Thyroid gland (tissue), 4 donors: ENCODE measurements around the gene PLEKHN1.

Source experiments
- POLR2A ChIP-seq, 2 donors: fragments of 450-650 bp; IDR thresholded peaks; one replicate each; pipeline ENCODE4 v1.6.1; 2017; ENCODE audit warnings: antibody characterized with exemption in 2 of 2, mild to moderate bottlenecking in 2 of 2, moderate library complexity in 1 of 2
- TF ChIP-seq, protein P1 (sequence below), 6 experiments: fragments of 200-600 bp in 3 of 6; fragments of 450-650 bp in 3 of 6; sonication (generic) in 3 of 6; IDR thresholded peaks; one replicate each; pipeline ENCODE4 v1.5.1; 2016 to 2019; ENCODE audit warnings: antibody characterized with exemption in 6 of 6, mild to moderate bottlenecking in 2 of 6, inconsistent platforms in 1 of 6, moderate library complexity in 1 of 6

DNA sequence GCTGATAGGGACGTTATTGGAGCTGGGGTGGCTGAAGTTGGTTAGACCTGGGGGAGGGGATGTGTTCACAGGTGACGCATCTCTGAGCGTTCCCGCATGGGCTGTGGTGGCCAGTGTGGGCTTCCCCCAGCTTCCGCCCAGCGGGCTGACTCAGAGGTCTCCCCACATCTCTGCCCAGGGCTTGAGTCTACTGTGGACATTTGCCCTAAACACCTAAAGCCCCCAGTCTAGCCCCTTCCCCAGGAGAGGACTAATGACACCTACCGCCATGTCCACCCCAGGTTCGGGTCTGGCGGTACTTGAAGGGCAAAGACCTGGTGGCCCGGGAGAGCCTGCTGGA is 55.6 kb downstream of the PLEKHN1 start:
- TF ChIP-seq, protein P1, sequence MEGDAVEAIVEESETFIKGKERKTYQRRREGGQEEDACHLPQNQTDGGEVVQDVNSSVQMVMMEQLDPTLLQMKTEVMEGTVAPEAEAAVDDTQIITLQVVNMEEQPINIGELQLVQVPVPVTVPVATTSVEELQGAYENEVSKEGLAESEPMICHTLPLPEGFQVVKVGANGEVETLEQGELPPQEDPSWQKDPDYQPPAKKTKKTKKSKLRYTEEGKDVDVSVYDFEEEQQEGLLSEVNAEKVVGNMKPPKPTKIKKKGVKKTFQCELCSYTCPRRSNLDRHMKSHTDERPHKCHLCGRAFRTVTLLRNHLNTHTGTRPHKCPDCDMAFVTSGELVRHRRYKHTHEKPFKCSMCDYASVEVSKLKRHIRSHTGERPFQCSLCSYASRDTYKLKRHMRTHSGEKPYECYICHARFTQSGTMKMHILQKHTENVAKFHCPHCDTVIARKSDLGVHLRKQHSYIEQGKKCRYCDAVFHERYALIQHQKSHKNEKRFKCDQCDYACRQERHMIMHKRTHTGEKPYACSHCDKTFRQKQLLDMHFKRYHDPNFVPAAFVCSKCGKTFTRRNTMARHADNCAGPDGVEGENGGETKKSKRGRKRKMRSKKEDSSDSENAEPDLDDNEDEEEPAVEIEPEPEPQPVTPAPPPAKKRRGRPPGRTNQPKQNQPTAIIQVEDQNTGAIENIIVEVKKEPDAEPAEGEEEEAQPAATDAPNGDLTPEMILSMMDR (IDR thresholded peaks at IDR 0.05) = no peak
- no peak for TF ChIP-seq POLR2A (IDR thresholded peaks at IDR 0.05)
